Hepatocyte (in vitro differentiated cells): ENCODE measurements around the gene SCARF2. TPM values are rescaled to one million over a fixed set of nuclear protein-coding genes. Genes with fewer than 3 reads are reported as not detected.

Source experiments
- DNase-seq: peaks from one replicate; pipeline ENCODE4 v3.0.0-alpha.2; 2016; ENCODE audit warnings: low spot score
- H2AFZ ChIP-seq: fragments of 200-600 bp; sonication (generic); 2 replicates; pipeline ENCODE4 v1.6.0; 2016; ENCODE audit warnings: antibody characterized with exemption, mild to moderate bottlenecking
- H3K27ac ChIP-seq: fragments of 200-600 bp; sonication (generic); 2 replicates; pipeline ENCODE4 v1.5.1; 2016; ENCODE audit warnings: mild to moderate bottlenecking
- H3K27me3 ChIP-seq: fragments of 200-600 bp; sonication (generic); 2 replicates; pipeline ENCODE4 v1.6.1; 2016
- H3K36me3 ChIP-seq: fragments of 200-600 bp; sonication (generic); replicated peaks from 2 replicates; pipeline ENCODE4 v1.5.1; 2016; ENCODE audit warnings: low read depth; ENCODE audit not compliant: insufficient read depth
- H3K4me1 ChIP-seq: fragments of 200-600 bp; sonication (generic); 2 replicates; pipeline ENCODE4 v1.5.1; 2016; ENCODE audit warnings: mild to moderate bottlenecking, moderate library complexity; ENCODE audit not compliant: insufficient read depth
- H3K4me2 ChIP-seq: fragments of 200-600 bp; sonication (generic); 2 replicates; pipeline ENCODE4 v1.6.0; 2016
- H3K4me3 ChIP-seq: fragments of 200-600 bp; sonication (generic); 2 replicates; pipeline ENCODE4 v1.5.1; 2016; ENCODE audit warnings: mild to moderate bottlenecking
- H3K79me2 ChIP-seq: fragments of 200-600 bp; sonication (generic); 2 replicates; pipeline ENCODE4 v1.6.0; 2017; ENCODE audit warnings: mild to moderate bottlenecking
- H3K9me2 ChIP-seq: fragments of 200-600 bp; sonication (generic); replicated peaks from 2 replicates; pipeline ENCODE4 v1.6.0; 2017; ENCODE audit warnings: mild to moderate bottlenecking; ENCODE audit not compliant: insufficient read depth
- H3K9me3 ChIP-seq: fragments of 200-600 bp; sonication (generic); 2 replicates; pipeline ENCODE4 v1.5.1; 2016; ENCODE audit warnings: low read depth, mild to moderate bottlenecking
- H4K20me1 ChIP-seq: fragments of 200-600 bp; sonication (generic); 2 replicates; pipeline ENCODE4 v1.6.0; 2016; ENCODE audit warnings: mild to moderate bottlenecking; ENCODE audit not compliant: insufficient read depth, poor library complexity, severe bottlenecking
- EZH2 ChIP-seq: fragments of 200-600 bp; sonication (generic); IDR thresholded peaks from 2 replicates; pipeline ENCODE4 v1.6.1; 2016; ENCODE audit warnings: antibody characterized with exemption, mild to moderate bottlenecking, borderline replicate concordance
- EZH2phosphoT487 ChIP-seq: fragments of 200-600 bp; sonication (generic); IDR thresholded peaks from one replicate; pipeline ENCODE4 v1.6.1; 2018; ENCODE audit warnings: antibody characterized with exemption, mild to moderate bottlenecking, low read depth, moderate library complexity; ENCODE audit not compliant: unreplicated experiment, severe bottlenecking
- WGBS: methylation state at CpG from one replicate; pipeline ENCODE4 v1.1.6; 2016; ENCODE audit warnings: low lambda C conversion rate; ENCODE audit errors: missing lambda C conversion rate; 5-methylcytosine and 5-hydroxymethylcytosine counted together
- polyA plus RNA-seq: library from polyadenylated mRNA; unstranded; fragments of >200 nt; fragmentation: Nextera tagmentation; extraction: Ambion mirVana; gene quantifications from 2 replicates; pipeline ENCODE4 v1.2.1, GENCODE V29; 2016
- total RNA-seq: library from RNA; depleted of rRNA; stranded (reverse); fragments of >200 nt; gene quantifications from 2 replicates; pipeline ENCODE4 v1.2.3, GENCODE V29; 2014
- TF ChIP-seq, protein P1 (sequence below): fragments of 200-600 bp; sonication (generic); IDR thresholded peaks from 2 replicates; pipeline ENCODE4 v1.5.1; 2016; ENCODE audit warnings: antibody characterized with exemption, mild to moderate bottlenecking; ENCODE audit not compliant: poor library complexity

The SCARF2 gene
- total and polyA plus RNA-seq, 2 experiments from 2014 or later: 19.3 to 35.2 TPM

GRCh38 chr22:20450551-20450906 is 12.9 kb upstream of the SCARF2 start:
- WGBS: 94% methylated on average over 1 of the region's 1 CpG
- TF ChIP-seq EZH2phosphoT487: no peak
- TF ChIP-seq, protein P1, sequence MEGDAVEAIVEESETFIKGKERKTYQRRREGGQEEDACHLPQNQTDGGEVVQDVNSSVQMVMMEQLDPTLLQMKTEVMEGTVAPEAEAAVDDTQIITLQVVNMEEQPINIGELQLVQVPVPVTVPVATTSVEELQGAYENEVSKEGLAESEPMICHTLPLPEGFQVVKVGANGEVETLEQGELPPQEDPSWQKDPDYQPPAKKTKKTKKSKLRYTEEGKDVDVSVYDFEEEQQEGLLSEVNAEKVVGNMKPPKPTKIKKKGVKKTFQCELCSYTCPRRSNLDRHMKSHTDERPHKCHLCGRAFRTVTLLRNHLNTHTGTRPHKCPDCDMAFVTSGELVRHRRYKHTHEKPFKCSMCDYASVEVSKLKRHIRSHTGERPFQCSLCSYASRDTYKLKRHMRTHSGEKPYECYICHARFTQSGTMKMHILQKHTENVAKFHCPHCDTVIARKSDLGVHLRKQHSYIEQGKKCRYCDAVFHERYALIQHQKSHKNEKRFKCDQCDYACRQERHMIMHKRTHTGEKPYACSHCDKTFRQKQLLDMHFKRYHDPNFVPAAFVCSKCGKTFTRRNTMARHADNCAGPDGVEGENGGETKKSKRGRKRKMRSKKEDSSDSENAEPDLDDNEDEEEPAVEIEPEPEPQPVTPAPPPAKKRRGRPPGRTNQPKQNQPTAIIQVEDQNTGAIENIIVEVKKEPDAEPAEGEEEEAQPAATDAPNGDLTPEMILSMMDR: no peak
- TF ChIP-seq EZH2: no peak
- DNase-seq: no peak

DNA sequence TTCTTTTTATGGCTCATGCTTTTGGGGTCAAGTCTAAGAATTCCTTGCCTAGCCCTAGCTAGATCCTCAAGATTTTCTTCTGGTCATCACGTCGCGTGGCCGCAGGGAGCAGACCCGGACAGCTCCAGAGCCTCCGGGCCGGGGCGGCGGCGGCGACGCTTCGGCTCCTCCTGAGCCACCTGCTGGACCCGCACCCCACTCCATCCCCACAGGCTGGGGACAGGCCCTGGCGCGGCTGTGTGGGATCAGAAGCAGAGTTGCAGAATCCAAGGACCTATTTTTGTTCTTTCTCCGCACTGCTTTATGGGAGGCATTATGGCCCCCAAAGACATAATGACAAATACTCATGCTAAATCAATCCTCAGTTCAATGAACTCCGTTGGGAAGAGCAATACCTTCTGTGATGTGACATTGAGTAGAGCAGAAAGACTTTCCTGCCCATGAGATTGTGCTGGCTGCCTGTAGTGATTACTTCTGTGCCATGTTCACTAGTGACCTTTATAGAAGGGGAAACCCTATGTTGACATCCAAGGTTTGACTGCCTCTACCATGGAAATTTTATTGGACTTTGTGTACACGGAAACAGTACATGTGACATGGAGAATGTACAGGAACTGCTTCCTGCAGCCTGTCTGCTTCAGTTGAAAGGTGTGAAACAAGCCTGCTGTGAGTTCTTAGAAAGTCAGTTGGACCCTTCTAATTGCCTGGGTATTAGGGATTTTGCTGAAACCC is 12.4 kb upstream of the SCARF2 start:
- Histone ChIP-seq H3K79me2 (no peaks in the 10 kb centered on the region), H3K27ac (no peak overlapping the region), H2AFZ (no peak overlapping the region), H3K4me2 (no peak overlapping the region), H3K4me1 (no peaks in the 10 kb centered on the region), H3K9me3 (no peaks in the 10 kb centered on the region), H3K4me3 (no peak overlapping the region), H3K27me3 (no peaks in the 10 kb centered on the region), H3K9me2 (no peaks in the 10 kb centered on the region), H4K20me1 (no peaks in the 10 kb centered on the region), H3K36me3 (no peaks in the 10 kb centered on the region)
- TF ChIP-seq, protein P1: no peak
- TF ChIP-seq EZH2phosphoT487 (no peak), EZH2 (no peak)
- 97% methylated on average over 18 of the region's 19 CpGs for WGBS
- DNase-seq: no peak

More at GRCh38 chr22:20450551-20450906, 12.9 kb upstream of the SCARF2 start:
- Histone ChIP-seq H3K4me3 (no peak overlapping the region), H3K27me3 (no peaks in the 10 kb centered on the region), H3K36me3 (no peaks in the 10 kb centered on the region), H4K20me1 (no peaks in the 10 kb centered on the region), H3K4me1 (no peaks in the 10 kb centered on the region), H3K27ac (no peak overlapping the region), H3K79me2 (no peaks in the 10 kb centered on the region), H3K9me3 (no peaks in the 10 kb centered on the region), H3K4me2 (no peak overlapping the region), H2AFZ (no peak overlapping the region), H3K9me2 (no peaks in the 10 kb centered on the region)

GRCh38 chr22:20448630-20449029 is 11.0 kb upstream of the SCARF2 start:
- Histone ChIP-seq H4K20me1 (no peaks in the 10 kb centered on the region), H3K27ac (no peak overlapping the region), H3K79me2 (no peaks in the 10 kb centered on the region), H3K9me2 (no peaks in the 10 kb centered on the region), H3K4me1 (no peaks in the 10 kb centered on the region), H3K4me2 (no peak overlapping the region), H3K4me3 (no peak overlapping the region), H3K27me3 (no peaks in the 10 kb centered on the region), H2AFZ (no peak overlapping the region), H3K9me3 (no peaks in the 10 kb centered on the region), H3K36me3 (no peaks in the 10 kb centered on the region)
- WGBS: 94% methylated on average over 5 of the region's 5 CpGs
- DNase-seq: no peak
- TF ChIP-seq, protein P1: no peak
- TF ChIP-seq EZH2phosphoT487: no peak
- no peak for TF ChIP-seq EZH2
